GM23338 (cell line): Measurements from ENCODE around the gene FBXL5.

Experiments used
- CREB1 ChIP-seq: fragments of 250-450 bp; sonication (Bioruptor Pico); IDR thresholded peaks from 2 replicates; pipeline ENCODE4 v1.5.0; 2020; ENCODE audit warnings: low read depth, mild to moderate bottlenecking, moderate library complexity
- EZH2 ChIP-seq: fragments of 200-600 bp; sonication (generic); IDR thresholded peaks from one replicate; pipeline ENCODE4 v1.8.0; 2017; ENCODE audit warnings: antibody characterized with exemption, mild to moderate bottlenecking, low read depth; ENCODE audit not compliant: unreplicated experiment
- EZH2phosphoT487 ChIP-seq: fragments of 200-600 bp; sonication (generic); IDR thresholded peaks from one replicate; pipeline ENCODE4 v1.8.1; 2018; ENCODE audit warnings: antibody characterized with exemption; ENCODE audit not compliant: unreplicated experiment
- JUNB ChIP-seq: IDR thresholded peaks from one replicate; pipeline ENCODE4 v1.6.1; 2016; ENCODE audit warnings: antibody characterized with exemption; ENCODE audit not compliant: unreplicated experiment
- STAT1 ChIP-seq: IDR thresholded peaks from one replicate; pipeline ENCODE4 v1.6.1; 2016; ENCODE audit warnings: antibody characterized with exemption; ENCODE audit not compliant: unreplicated experiment
- TF ChIP-seq, protein P1 (sequence below), 2 experiments: fragments of 200-600 bp in 1 of 2; sonication (generic) in 1 of 2; conservative IDR thresholded peaks; 2 replicates each; pipeline versions ENCODE4 v1.5.1 to v1.6.1; 2016 to 2017; ENCODE audit warnings: antibody characterized with exemption in 2 of 2, low read depth in 2 of 2, mild to moderate bottlenecking in 2 of 2, moderate library complexity in 1 of 2
- TF ChIP-seq, protein P2 (sequence below): IDR thresholded peaks from one replicate; pipeline ENCODE4 v1.6.1; 2018; ENCODE audit warnings: antibody characterized with exemption; ENCODE audit not compliant: unreplicated experiment
- TF ChIP-seq, protein P3 (sequence below): IDR thresholded peaks from 2 replicates; pipeline ENCODE4 v1.6.1; 2016; ENCODE audit warnings: antibody characterized with exemption

DNA sequence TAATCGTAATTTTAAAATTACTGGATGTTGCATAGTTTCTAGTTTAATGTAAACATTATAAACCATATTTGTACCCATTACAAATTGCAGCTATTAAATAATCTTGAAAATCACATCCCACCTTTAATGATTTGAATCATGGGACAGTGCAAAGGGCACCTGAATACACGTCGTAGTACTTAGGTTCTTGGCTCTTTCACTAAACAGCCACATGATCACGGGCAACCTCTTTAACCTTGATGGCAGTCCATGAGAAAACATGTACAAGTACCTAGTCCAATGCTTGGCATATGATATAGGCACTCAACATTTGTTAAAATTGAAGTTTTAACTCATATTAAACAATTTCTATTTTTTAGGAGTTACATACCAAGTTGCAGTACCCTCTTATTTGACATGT is 11.8 kb upstream of the FBXL5 start:
- TF ChIP-seq JUNB = no peak
- TF ChIP-seq, protein P1, sequence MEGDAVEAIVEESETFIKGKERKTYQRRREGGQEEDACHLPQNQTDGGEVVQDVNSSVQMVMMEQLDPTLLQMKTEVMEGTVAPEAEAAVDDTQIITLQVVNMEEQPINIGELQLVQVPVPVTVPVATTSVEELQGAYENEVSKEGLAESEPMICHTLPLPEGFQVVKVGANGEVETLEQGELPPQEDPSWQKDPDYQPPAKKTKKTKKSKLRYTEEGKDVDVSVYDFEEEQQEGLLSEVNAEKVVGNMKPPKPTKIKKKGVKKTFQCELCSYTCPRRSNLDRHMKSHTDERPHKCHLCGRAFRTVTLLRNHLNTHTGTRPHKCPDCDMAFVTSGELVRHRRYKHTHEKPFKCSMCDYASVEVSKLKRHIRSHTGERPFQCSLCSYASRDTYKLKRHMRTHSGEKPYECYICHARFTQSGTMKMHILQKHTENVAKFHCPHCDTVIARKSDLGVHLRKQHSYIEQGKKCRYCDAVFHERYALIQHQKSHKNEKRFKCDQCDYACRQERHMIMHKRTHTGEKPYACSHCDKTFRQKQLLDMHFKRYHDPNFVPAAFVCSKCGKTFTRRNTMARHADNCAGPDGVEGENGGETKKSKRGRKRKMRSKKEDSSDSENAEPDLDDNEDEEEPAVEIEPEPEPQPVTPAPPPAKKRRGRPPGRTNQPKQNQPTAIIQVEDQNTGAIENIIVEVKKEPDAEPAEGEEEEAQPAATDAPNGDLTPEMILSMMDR (conservative IDR thresholded peaks at IDR 0.05; ENCODE audit: low read depth in 2 of 2) = no peak
- TF ChIP-seq, protein P2, sequence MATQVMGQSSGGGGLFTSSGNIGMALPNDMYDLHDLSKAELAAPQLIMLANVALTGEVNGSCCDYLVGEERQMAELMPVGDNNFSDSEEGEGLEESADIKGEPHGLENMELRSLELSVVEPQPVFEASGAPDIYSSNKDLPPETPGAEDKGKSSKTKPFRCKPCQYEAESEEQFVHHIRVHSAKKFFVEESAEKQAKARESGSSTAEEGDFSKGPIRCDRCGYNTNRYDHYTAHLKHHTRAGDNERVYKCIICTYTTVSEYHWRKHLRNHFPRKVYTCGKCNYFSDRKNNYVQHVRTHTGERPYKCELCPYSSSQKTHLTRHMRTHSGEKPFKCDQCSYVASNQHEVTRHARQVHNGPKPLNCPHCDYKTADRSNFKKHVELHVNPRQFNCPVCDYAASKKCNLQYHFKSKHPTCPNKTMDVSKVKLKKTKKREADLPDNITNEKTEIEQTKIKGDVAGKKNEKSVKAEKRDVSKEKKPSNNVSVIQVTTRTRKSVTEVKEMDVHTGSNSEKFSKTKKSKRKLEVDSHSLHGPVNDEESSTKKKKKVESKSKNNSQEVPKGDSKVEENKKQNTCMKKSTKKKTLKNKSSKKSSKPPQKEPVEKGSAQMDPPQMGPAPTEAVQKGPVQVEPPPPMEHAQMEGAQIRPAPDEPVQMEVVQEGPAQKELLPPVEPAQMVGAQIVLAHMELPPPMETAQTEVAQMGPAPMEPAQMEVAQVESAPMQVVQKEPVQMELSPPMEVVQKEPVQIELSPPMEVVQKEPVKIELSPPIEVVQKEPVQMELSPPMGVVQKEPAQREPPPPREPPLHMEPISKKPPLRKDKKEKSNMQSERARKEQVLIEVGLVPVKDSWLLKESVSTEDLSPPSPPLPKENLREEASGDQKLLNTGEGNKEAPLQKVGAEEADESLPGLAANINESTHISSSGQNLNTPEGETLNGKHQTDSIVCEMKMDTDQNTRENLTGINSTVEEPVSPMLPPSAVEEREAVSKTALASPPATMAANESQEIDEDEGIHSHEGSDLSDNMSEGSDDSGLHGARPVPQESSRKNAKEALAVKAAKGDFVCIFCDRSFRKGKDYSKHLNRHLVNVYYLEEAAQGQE = no peak
- no peak for TF ChIP-seq EZH2phosphoT487
- TF ChIP-seq STAT1 = no peak
- no peak for TF ChIP-seq EZH2
- no peak for TF ChIP-seq CREB1
- TF ChIP-seq, protein P3, sequence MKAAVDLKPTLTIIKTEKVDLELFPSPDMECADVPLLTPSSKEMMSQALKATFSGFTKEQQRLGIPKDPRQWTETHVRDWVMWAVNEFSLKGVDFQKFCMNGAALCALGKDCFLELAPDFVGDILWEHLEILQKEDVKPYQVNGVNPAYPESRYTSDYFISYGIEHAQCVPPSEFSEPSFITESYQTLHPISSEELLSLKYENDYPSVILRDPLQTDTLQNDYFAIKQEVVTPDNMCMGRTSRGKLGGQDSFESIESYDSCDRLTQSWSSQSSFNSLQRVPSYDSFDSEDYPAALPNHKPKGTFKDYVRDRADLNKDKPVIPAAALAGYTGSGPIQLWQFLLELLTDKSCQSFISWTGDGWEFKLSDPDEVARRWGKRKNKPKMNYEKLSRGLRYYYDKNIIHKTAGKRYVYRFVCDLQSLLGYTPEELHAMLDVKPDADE = no peak
